ENCODE measurements around the gene SLIT3. TPM values are rescaled to one million over a fixed set of nuclear protein-coding genes. Genes with fewer than 3 reads are reported as not detected.

The SLIT3 gene
- total RNA-seq, 1 donor from 2014 or later = 56.6 TPM

DNA sequence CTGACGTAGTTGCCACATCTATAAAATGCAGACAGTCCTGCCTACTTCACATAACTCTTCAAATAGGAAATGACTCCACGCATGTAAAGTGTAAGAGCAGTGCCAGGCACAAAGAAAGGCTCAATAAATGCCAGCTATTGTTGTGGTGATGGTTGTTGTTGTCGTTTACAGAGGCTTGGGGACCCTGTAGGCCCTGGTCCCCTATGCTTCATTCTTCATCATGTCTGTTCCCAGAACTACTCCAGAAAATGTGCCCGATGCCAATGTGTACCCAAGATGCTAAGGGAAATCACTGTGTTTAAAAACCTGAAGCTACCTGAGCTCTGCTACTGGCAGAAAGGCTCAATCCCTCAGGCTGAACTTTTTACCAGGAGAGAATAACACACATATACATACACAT, 9.1 kb downstream of the SLIT3 start:
- H3K4me1 Mint-ChIP-seq (ENCODE audit: unreplicated experiment) = peaks cover 28% of the 10 kb centered on the region
- no peaks in the 10 kb centered on the region for H3K9me3 Mint-ChIP-seq
- TF ChIP-seq, protein P1, sequence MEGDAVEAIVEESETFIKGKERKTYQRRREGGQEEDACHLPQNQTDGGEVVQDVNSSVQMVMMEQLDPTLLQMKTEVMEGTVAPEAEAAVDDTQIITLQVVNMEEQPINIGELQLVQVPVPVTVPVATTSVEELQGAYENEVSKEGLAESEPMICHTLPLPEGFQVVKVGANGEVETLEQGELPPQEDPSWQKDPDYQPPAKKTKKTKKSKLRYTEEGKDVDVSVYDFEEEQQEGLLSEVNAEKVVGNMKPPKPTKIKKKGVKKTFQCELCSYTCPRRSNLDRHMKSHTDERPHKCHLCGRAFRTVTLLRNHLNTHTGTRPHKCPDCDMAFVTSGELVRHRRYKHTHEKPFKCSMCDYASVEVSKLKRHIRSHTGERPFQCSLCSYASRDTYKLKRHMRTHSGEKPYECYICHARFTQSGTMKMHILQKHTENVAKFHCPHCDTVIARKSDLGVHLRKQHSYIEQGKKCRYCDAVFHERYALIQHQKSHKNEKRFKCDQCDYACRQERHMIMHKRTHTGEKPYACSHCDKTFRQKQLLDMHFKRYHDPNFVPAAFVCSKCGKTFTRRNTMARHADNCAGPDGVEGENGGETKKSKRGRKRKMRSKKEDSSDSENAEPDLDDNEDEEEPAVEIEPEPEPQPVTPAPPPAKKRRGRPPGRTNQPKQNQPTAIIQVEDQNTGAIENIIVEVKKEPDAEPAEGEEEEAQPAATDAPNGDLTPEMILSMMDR (conservative IDR thresholded peaks at IDR 0.05) = no peak
- no peak overlapping the region for H3K27ac Mint-ChIP-seq
- DNase-seq (ENCODE audit: extremely low spot score, unreplicated experiment) = no peak
- peaks cover 11% of the 10 kb centered on the region for H3K36me3 Mint-ChIP-seq
- peaks cover 10% of the 10 kb centered on the region for H3K27me3 Mint-ChIP-seq
- no peak overlapping the region for H3K4me3 Mint-ChIP-seq

GRCh38 chr5:169290895-169291294, 10.0 kb downstream of the SLIT3 start:
- Mint-ChIP-seq H3K4me3 (no peak overlapping the region), H3K9me3 (no peaks in the 10 kb centered on the region), H3K27ac (no peak overlapping the region), H3K4me1 (ENCODE audit: unreplicated experiment) (peaks cover 20% of the 10 kb centered on the region), H3K27me3 (peaks cover 10% of the 10 kb centered on the region), H3K36me3 (peaks cover 11% of the 10 kb centered on the region)
- TF ChIP-seq, protein P1 (conservative IDR thresholded peaks at IDR 0.05) = no peak
- DNase-seq (ENCODE audit: extremely low spot score, unreplicated experiment) = no peak

DNA sequence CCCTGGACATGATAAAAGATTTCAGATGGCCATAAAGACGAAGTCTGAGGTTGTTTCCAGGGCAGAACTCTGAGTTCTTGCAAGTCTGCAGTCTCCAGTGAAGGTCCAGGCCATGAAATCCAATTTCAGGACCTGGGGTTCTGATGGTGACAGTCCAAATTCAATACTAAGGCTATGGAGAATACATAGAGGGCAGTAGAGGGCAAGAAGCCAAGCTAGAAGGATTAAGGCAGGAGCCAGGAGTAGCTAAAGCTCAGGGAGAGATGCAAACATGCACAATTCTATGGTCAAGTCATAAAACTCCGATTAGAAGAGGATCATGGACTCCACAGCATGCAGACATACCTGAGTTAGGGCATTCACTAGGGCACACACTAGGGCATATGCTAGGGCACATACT, 11.4 kb downstream of the SLIT3 start:
- no peak overlapping the region for H3K27ac Mint-ChIP-seq
- peaks cover 15% of the 10 kb centered on the region for H3K36me3 Mint-ChIP-seq
- DNase-seq (ENCODE audit: extremely low spot score, unreplicated experiment) = no peak
- peaks cover 10% of the 10 kb centered on the region for H3K27me3 Mint-ChIP-seq
- TF ChIP-seq, protein P1 (conservative IDR thresholded peaks at IDR 0.05) = no peak
- no peaks in the 10 kb centered on the region for H3K9me3 Mint-ChIP-seq
- no peak overlapping the region for H3K4me3 Mint-ChIP-seq
- H3K4me1 Mint-ChIP-seq (ENCODE audit: unreplicated experiment) = peaks cover 15% of the 10 kb centered on the region

DNA sequence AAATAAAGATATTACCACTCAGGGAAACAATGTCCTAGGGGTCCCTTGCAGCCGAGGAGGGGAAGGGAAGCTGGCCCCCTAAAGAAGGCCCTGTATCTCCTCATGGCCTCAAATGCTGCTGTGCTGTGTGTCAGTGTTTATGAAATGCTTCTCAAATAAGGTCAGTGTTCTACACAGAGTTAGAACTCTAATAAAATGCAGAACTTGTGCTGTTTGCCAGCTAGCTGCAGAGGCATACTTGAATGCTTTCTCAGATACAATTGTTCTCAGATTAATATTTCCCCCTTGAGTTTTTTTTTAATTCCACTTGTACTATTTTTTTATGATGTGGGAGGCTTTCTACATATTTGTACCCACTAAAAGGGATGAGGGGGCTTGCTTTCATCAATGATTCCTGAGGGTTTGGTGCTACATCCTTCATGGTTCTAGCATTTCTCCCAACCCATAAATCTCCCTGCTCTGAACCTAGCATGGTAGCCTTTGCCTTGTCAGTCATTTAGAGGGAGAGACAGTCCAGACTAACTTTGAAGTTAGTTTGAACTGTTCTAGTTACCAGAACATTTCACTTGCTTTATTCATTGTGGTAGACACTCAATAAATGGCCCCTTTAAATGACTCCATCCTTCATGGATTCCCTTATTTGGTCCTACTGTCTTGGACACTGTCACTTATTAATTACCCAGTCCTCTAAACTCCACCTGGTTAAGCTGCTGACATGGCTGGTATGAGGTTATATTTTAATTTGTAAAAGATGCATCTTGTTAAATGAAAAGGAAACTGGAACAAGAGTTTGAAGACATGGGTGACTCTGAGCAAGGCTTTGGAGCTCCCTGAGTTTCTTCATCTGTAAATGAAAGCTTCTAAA, 12.6 kb downstream of the SLIT3 start:
- Mint-ChIP-seq H3K4me1 (ENCODE audit: unreplicated experiment) (peaks cover 15% of the 10 kb centered on the region), H3K36me3 (peaks cover 15% of the 10 kb centered on the region), H3K27me3 (peaks cover 10% of the 10 kb centered on the region), H3K9me3 (no peaks in the 10 kb centered on the region), H3K4me3 (no peak overlapping the region), H3K27ac (no peak overlapping the region)
- TF ChIP-seq, protein P1 (conservative IDR thresholded peaks at IDR 0.05) = no peak
- DNase-seq (ENCODE audit: extremely low spot score, unreplicated experiment) = no peak

DNA sequence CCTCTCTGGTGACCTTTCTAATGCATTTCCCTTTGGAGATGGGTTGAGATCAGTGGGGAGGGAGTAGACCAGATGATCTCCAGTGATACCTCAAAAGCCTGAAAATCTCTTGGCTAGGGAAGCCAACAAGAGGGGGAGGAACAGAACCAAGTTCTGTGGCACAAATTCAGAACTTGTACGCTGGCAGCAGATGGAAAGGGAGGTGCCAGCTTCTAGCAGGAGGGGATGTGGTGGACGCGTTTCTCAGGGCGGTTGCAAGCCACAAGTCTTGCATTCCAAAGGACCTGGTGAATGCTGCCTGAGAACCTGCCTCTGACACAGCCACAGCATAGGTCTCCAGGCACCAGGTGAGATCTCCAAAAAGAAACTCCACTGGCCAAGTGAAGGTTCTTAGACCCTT, 13.4 kb downstream of the SLIT3 start:
- no peaks in the 10 kb centered on the region for H3K9me3 Mint-ChIP-seq
- TF ChIP-seq, protein P1 (conservative IDR thresholded peaks at IDR 0.05) = no peak
- no peak for DNase-seq (ENCODE audit: extremely low spot score, unreplicated experiment)
- no peak overlapping the region for H3K4me3 Mint-ChIP-seq
- peaks cover 19% of the 10 kb centered on the region for H3K4me1 Mint-ChIP-seq (ENCODE audit: unreplicated experiment)
- H3K27me3 Mint-ChIP-seq = peaks cover 6% of the 10 kb centered on the region
- H3K27ac Mint-ChIP-seq = no peak overlapping the region
- peaks cover 15% of the 10 kb centered on the region for H3K36me3 Mint-ChIP-seq
